ENCODE measurements around the gene TRIM22.

The TRIM22 gene

GRCh38 chr11:5746614-5747013, 57.0 kb downstream of the TRIM22 start:
- DNase-seq (ENCODE audit: low read depth), result no peak

- no peak for DNase-seq (ENCODE audit: low read depth)
These were observed 60.2 kb downstream of the TRIM22 start for GRCh38 chr11:5749836-5750235.

GRCh38 chr11:5753943-5754342, 64.4 kb downstream of the TRIM22 start, which contains the start of gene OR52N4:
Gene OR52N4 (plus strand): TSS chr11:5754243. CDS start chr11:5754741, 498 bp downstream.
- DNase-seq (ENCODE audit: low read depth), result no peak
